Measurements from ENCODE around the gene MFSD11. TPM values are rescaled to one million over a fixed set of nuclear protein-coding genes. Genes with fewer than 3 reads are reported as not detected.
A peak's percentile ranks its signal among the peaks of the same experiment; 100 is the strongest.

The MFSD11 gene
- polyA plus RNA-seq, 3 donors: 19.8 to 24.8 (median 23.8) TPM

GRCh38 chr17:76753061-76753961 lies 15.4 kb downstream of the MFSD11 start:
- H3K9ac ChIP-seq (ENCODE audit: insufficient read depth, low read length, poor library complexity, severe bottlenecking): no peak overlapping the region
- no peak overlapping the region for H2AFZ ChIP-seq (ENCODE audit: insufficient read depth, low read depth, low read length, poor library complexity, severe bottlenecking)
- no peaks in the 10 kb centered on the region for H3K4me1 ChIP-seq (ENCODE audit: control insufficient read depth in 1 of 2, insufficient read depth in 2 of 2, low read length in 2 of 2)
- H3K27me3 Mint-ChIP-seq (ENCODE audit: low read depth in 3 of 3): no peaks in the 10 kb centered on the region
- H3K4me3 ChIP-seq (replicated peaks in 1 of 3; ENCODE audit: low read depth in 2 of 3, low read length in 3 of 3): no peak overlapping the region
- no peaks in the 10 kb centered on the region for H3K4me1 Mint-ChIP-seq
- no peak overlapping the region for H3K4me3 Mint-ChIP-seq
- H3K4me2 ChIP-seq (replicated peaks; ENCODE audit: extremely low read depth, low read length, poor library complexity, severe bottlenecking): no peak overlapping the region
- peaks cover 0 to 10% (median 0%) of the 10 kb centered on the region in 7 donors for H3K9me3 Mint-ChIP-seq
- no peaks in the 10 kb centered on the region for H3K79me2 ChIP-seq (ENCODE audit: insufficient read depth, low read length)
- TF ChIP-seq CTCF (IDR thresholded peaks at IDR 0.05): no peak
- DNase-seq: no peak
- peaks cover 34 to 88% of the 10 kb centered on the region in 2 donors for H3K36me3 ChIP-seq (replicated peaks in 1 of 2; ENCODE audit: control insufficient read depth in 1 of 2, insufficient read depth in 2 of 2, low read length in 2 of 2)
- peaks cover 48 to 89% of the 10 kb centered on the region in 2 donors for H3K36me3 Mint-ChIP-seq
- no peaks in the 10 kb centered on the region for H4K20me1 ChIP-seq (ENCODE audit: insufficient read depth, low read length)
- peaks cover 0 to 1% of the 10 kb centered on the region in 2 donors for H3K9me3 ChIP-seq (replicated peaks in 1 of 2; ENCODE audit: control insufficient read depth in 1 of 2, insufficient read depth in 1 of 2, low read length in 2 of 2)
- intact Hi-C loops (cut with micrococcal nuclease): no loop called here
- H3K27ac ChIP-seq (ENCODE audit: low read depth in 1 of 2, low read length in 2 of 2): no peak overlapping the region
- WGBS (ENCODE audit: insufficient coverage): 87% methylated on average over 6 of the region's 12 CpGs
- peak overlapping the region in 2 of 7 donors; percentile 50 to 69 for H3K27ac Mint-ChIP-seq
- H3K27me3 ChIP-seq (ENCODE audit: control insufficient read depth in 2 of 2, insufficient read depth in 2 of 2, low read length in 2 of 2): no peaks in the 10 kb centered on the region

DNA sequence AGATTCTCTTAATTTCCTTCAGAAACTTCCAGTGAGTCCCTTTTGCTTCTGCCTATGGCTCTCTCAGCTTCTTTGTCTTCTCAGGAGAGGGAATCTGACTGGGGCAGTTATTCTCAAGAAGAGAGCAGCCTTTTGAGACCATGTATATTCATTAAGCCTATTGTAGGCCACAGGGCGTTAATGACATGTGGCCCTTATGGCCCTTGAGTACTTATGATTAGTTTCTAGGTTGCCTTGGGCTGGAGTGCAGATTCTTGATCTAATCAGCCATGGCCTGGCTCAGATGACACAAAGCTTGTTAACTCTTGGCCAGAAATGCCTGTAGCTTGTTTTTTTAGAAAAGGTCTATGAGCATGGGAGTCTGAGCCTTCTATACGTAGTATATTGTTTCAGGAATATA lies 17.4 kb downstream of the MFSD11 start:
- no peak overlapping the region for H2AFZ ChIP-seq (ENCODE audit: insufficient read depth, low read depth, low read length, poor library complexity, severe bottlenecking)
- H4K20me1 ChIP-seq (ENCODE audit: insufficient read depth, low read length): no peaks in the 10 kb centered on the region
- H3K4me1 Mint-ChIP-seq: no peaks in the 10 kb centered on the region
- H3K27me3 ChIP-seq (ENCODE audit: control insufficient read depth in 2 of 2, insufficient read depth in 2 of 2, low read length in 2 of 2): no peaks in the 10 kb centered on the region
- H3K36me3 ChIP-seq (replicated peaks in 1 of 2; ENCODE audit: control insufficient read depth in 1 of 2, insufficient read depth in 2 of 2, low read length in 2 of 2): peaks cover 38 to 74% of the 10 kb centered on the region in 2 donors
- no peak overlapping the region for H3K9ac ChIP-seq (ENCODE audit: insufficient read depth, low read length, poor library complexity, severe bottlenecking)
- H3K4me2 ChIP-seq (replicated peaks; ENCODE audit: extremely low read depth, low read length, poor library complexity, severe bottlenecking): no peak overlapping the region
- peaks cover 0 to 11% (median 0%) of the 10 kb centered on the region in 7 donors for H3K9me3 Mint-ChIP-seq
- no peak overlapping the region for H3K4me3 Mint-ChIP-seq
- no peak overlapping the region for H3K27ac Mint-ChIP-seq
- no peak overlapping the region for H3K4me3 ChIP-seq (replicated peaks in 1 of 3; ENCODE audit: low read depth in 2 of 3, low read length in 3 of 3)
- intact Hi-C loops (cut with micrococcal nuclease): no loop called here
- peaks cover 0 to 3% of the 10 kb centered on the region in 2 donors for H3K9me3 ChIP-seq (replicated peaks in 1 of 2; ENCODE audit: control insufficient read depth in 1 of 2, insufficient read depth in 1 of 2, low read length in 2 of 2)
- H3K4me1 ChIP-seq (ENCODE audit: control insufficient read depth in 1 of 2, insufficient read depth in 2 of 2, low read length in 2 of 2): no peaks in the 10 kb centered on the region
- TF ChIP-seq CTCF (IDR thresholded peaks at IDR 0.05): no peak
- no peak overlapping the region for H3K27ac ChIP-seq (ENCODE audit: low read depth in 1 of 2, low read length in 2 of 2)
- WGBS (ENCODE audit: insufficient coverage): 88% methylated on average over 1 of the region's 2 CpGs
- H3K79me2 ChIP-seq (ENCODE audit: insufficient read depth, low read length): no peaks in the 10 kb centered on the region
- peaks cover 0 to 1% (median 0%) of the 10 kb centered on the region in 3 donors for H3K27me3 Mint-ChIP-seq (ENCODE audit: low read depth in 3 of 3)
- DNase-seq: no peak
- peaks cover 40 to 78% of the 10 kb centered on the region in 2 donors for H3K36me3 Mint-ChIP-seq
